NCI-H510A treated with DMSO at 0.1 percent for 48 hours (cell line): Measurements from ENCODE around the gene PACSIN1.
"Not testable (repeated sequence)": the region's sequence is repeated elsewhere in the genome, so short reads cannot be mapped to it uniquely, and the experiment has no call there.

Source experiments
- DNase-seq: peaks from one replicate; lab custom pipeline; 2025; lab: John Stamatoyannopoulos, UW

The PACSIN1 gene

GRCh38 chr6:34485321-34486060 lies 19.6 kb downstream of the PACSIN1 start:
- no peak for DNase-seq

- no peak for DNase-seq
These were observed 20.3 kb downstream of the PACSIN1 start for GRCh38 chr6:34486106-34486740.

GRCh38 chr6:34486886-34487285 lies 21.0 kb downstream of the PACSIN1 start:
- DNase-seq: not testable (repeated sequence)

GRCh38 chr6:34487536-34487935 lies 21.7 kb downstream of the PACSIN1 start:
- DNase-seq: no peak

GRCh38 chr6:34489207-34489805 lies 23.4 kb downstream of the PACSIN1 start:
- no peak for DNase-seq

- peak; percentile 65 for DNase-seq
These were observed 24.7 kb downstream of the PACSIN1 start for GRCh38 chr6:34490390-34491090.

GRCh38 chr6:34491091-34491430 lies 25.2 kb downstream of the PACSIN1 start:
- DNase-seq: peak; percentile 51

- no peak for DNase-seq
These were observed 27.5 kb downstream of the PACSIN1 start for GRCh38 chr6:34493344-34493743.

- no peak for DNase-seq
These were observed 29.1 kb downstream of the PACSIN1 start for GRCh38 chr6:34494973-34495372.

GRCh38 chr6:34496103-34496685 lies 30.3 kb downstream of the PACSIN1 start:
- DNase-seq: no peak

GRCh38 chr6:34497411-34497810 lies 31.5 kb downstream of the PACSIN1 start:
- DNase-seq: no peak

- DNase-seq: no peak
These were observed 40.8 kb downstream of the PACSIN1 start for GRCh38 chr6:34506718-34507117.

GRCh38 chr6:34508425-34508824 lies 42.5 kb downstream of the PACSIN1 start:
- no peak for DNase-seq

GRCh38 chr6:34509782-34510181 lies 43.9 kb downstream of the PACSIN1 start:
- DNase-seq: no peak

GRCh38 chr6:34510299-34510698 lies 44.4 kb downstream of the PACSIN1 start:
- no peak for DNase-seq

- DNase-seq: no peak
These were observed 45.5 kb downstream of the PACSIN1 start for GRCh38 chr6:34511214-34511914.

GRCh38 chr6:34511915-34512737 lies 46.2 kb downstream of the PACSIN1 start:
- DNase-seq: no peak

GRCh38 chr6:34512738-34513115 lies 46.9 kb downstream of the PACSIN1 start:
- no peak for DNase-seq

GRCh38 chr6:34513646-34514045 lies 47.8 kb downstream of the PACSIN1 start:
- DNase-seq: no peak

- no peak for DNase-seq
These were observed 48.2 kb downstream of the PACSIN1 start for GRCh38 chr6:34514112-34514511.
